Gastrocnemius medialis (tissue), 4 donors: ENCODE results near the gene CCT3.

Experiments used
- CTCF ChIP-seq, 5 experiments: fragments of 450-650 bp in 3 of 5; fragments of 200-600 bp in 2 of 5; sonication (generic) in 2 of 5; IDR thresholded peaks in 4 of 5; conservative IDR thresholded peaks in 1 of 5; 1 replicate in 4 of 5; 2 replicates in 1 of 5; pipeline ENCODE4 v1.5.1; 2016 to 2019; ENCODE audit warnings: antibody characterized with exemption in 5 of 5, mild to moderate bottlenecking in 3 of 5, moderate library complexity in 3 of 5
- POLR2A ChIP-seq, 2 donors: fragments of 450-650 bp; IDR thresholded peaks; one replicate each; pipeline ENCODE4 v1.6.1; 2017; ENCODE audit warnings: antibody characterized with exemption in 2 of 2, mild to moderate bottlenecking in 2 of 2, moderate library complexity in 2 of 2

GRCh38 chr1:156372265-156372586 is 34.1 kb upstream of the CCT3 start:
- TF ChIP-seq CTCF (IDR thresholded peaks at IDR 0.05 in 4 of 5, conservative IDR thresholded peaks at IDR 0.05 in 1 of 5), result no peak
- no peak for TF ChIP-seq POLR2A (IDR thresholded peaks at IDR 0.05)
